Ascending aorta (tissue), 2 donors: ENCODE measurements around the gene SLC12A3. TPM values are rescaled to one million over a fixed set of nuclear protein-coding genes. Genes with fewer than 3 reads are reported as not detected.

ENCODE experiments used
- DNase-seq, 2 donors: peaks; one replicate each; pipeline ENCODE4 v3.0.0-alpha.2; 2019; ENCODE audit warnings: low spot score in 2 of 2
- H3K27ac ChIP-seq, 2 donors: fragments of 200-600 bp; sonication (generic); one replicate each; pipeline ENCODE4 v1.5.1; 2016 to 2017; ENCODE audit warnings: mild to moderate bottlenecking in 1 of 2
- H3K27me3 ChIP-seq: fragments of 200-600 bp; sonication (generic); one replicate; pipeline ENCODE4 v1.5.1; 2017
- H3K36me3 ChIP-seq, 2 donors: fragments of 200-600 bp; sonication (generic); one replicate each; pipeline ENCODE4 v1.5.1; 2016
- H3K4me1 ChIP-seq, 2 donors: fragments of 200-600 bp; sonication (generic); one replicate each; pipeline ENCODE4 v1.5.1; 2016 to 2017; ENCODE audit warnings: mild to moderate bottlenecking in 1 of 2
- H3K4me3 ChIP-seq, 2 donors: fragments of 200-600 bp; sonication (generic); one replicate each; pipeline ENCODE4 v1.5.1; 2016 to 2017; ENCODE audit warnings: mild to moderate bottlenecking in 1 of 2
- H3K9me3 ChIP-seq, 2 donors: fragments of 200-600 bp; sonication (generic); one replicate each; pipeline ENCODE4 v1.5.1; 2016
- CTCF ChIP-seq, 3 experiments: fragments of 200-600 bp in 2 of 3; fragments of 450-650 bp in 1 of 3; sonication (generic) in 2 of 3; IDR thresholded peaks; one replicate each; pipeline ENCODE4 v1.5.1; 2016 to 2019; ENCODE audit warnings: antibody characterized with exemption in 3 of 3, mild to moderate bottlenecking in 1 of 3, moderate library complexity in 1 of 3
- intact Hi-C: fragments of 100-400 bp; cut with DNase I; formaldehyde crosslinking; loops from one replicate; pipeline ENCODE4 v1.15.1; 2023
- total RNA-seq: library from RNA; depleted of rRNA; stranded (reverse); fragments of >200 nt; gene quantifications from one replicate; pipeline ENCODE4 v1.1.0, GENCODE V29; 2016

SLC12A3 gene
- total RNA-seq, 1 donor from 2014 or later: not detected

- intact Hi-C loops: loop anchor here (10.0 kb wide), 4 partner anchors 370 to 1690 kb away; partner anchors contain the start of genes AMFR, CNOT1 and KATNB1
- no peak overlapping the region for H3K27ac ChIP-seq
Observed at GRCh38 chr16:56935201-56935600, 70.2 kb downstream of the SLC12A3 start.

GRCh38 chr16:56936491-56936890, 71.5 kb downstream of the SLC12A3 start:
- intact Hi-C loops: loop anchor here (10.0 kb wide), 4 partner anchors 368 to 1688 kb away; partner anchors contain the start of genes AMFR, CNOT1 and KATNB1
- Histone ChIP-seq H3K36me3 (peaks cover 54 to 68% of the 10 kb centered on the region in 2 donors), H3K4me1 (peaks cover 9 to 12% of the 10 kb centered on the region in 2 donors), H3K27me3 (no peaks in the 10 kb centered on the region), H3K9me3 (no peaks in the 10 kb centered on the region), H3K4me3 (peak overlapping the region in 1 of 2 donors; percentile 19), H3K27ac (no peak overlapping the region)
- no peak for TF ChIP-seq CTCF (IDR thresholded peaks at IDR 0.05)
- no peak for DNase-seq

More at GRCh38 chr16:56935201-56935600, 70.2 kb downstream of the SLC12A3 start:
- no peak for TF ChIP-seq CTCF (IDR thresholded peaks at IDR 0.05)
- Histone ChIP-seq H3K36me3 (peaks cover 43 to 56% of the 10 kb centered on the region in 2 donors), H3K4me3 (peak overlapping the region; percentile 99 to 100), H3K4me1 (peaks cover 12 to 17% of the 10 kb centered on the region in 2 donors), H3K9me3 (no peaks in the 10 kb centered on the region), H3K27me3 (no peaks in the 10 kb centered on the region)
- no peak for DNase-seq

- H3K4me1 ChIP-seq: peaks cover 8 to 11% of the 10 kb centered on the region in 2 donors
- no peak for TF ChIP-seq CTCF (IDR thresholded peaks at IDR 0.05)
Observed at GRCh38 chr16:56936950-56937349, 71.9 kb downstream of the SLC12A3 start.

GRCh38 chr16:56938664-56939513, 73.9 kb downstream of the SLC12A3 start:
- H3K4me1 ChIP-seq: peaks cover 7 to 11% of the 10 kb centered on the region in 2 donors
- no peak for TF ChIP-seq CTCF (IDR thresholded peaks at IDR 0.05)
- H3K4me3 ChIP-seq: no peak overlapping the region
- H3K27me3 ChIP-seq: no peaks in the 10 kb centered on the region
- DNase-seq: no peak
- peaks cover 78 to 92% of the 10 kb centered on the region in 2 donors for H3K36me3 ChIP-seq
- H3K27ac ChIP-seq: no peak overlapping the region
- no peaks in the 10 kb centered on the region for H3K9me3 ChIP-seq
- intact Hi-C loops: loop anchor here (10.0 kb wide), 4 partner anchors 366 to 1686 kb away; partner anchors contain the start of genes AMFR, CNOT1 and KATNB1

More at GRCh38 chr16:56936950-56937349, 71.9 kb downstream of the SLC12A3 start:
- H3K27me3 ChIP-seq: no peaks in the 10 kb centered on the region
- H3K27ac ChIP-seq: no peak overlapping the region
- no peak for DNase-seq
- H3K36me3 ChIP-seq: peaks cover 58 to 72% of the 10 kb centered on the region in 2 donors
- no peaks in the 10 kb centered on the region for H3K9me3 ChIP-seq
- intact Hi-C loops: loop anchor here (10.0 kb wide), 4 partner anchors 368 to 1688 kb away; partner anchors contain the start of genes AMFR, CNOT1 and KATNB1
- H3K4me3 ChIP-seq: no peak overlapping the region

- Histone ChIP-seq H3K9me3 (no peaks in the 10 kb centered on the region), H3K27ac (no peak overlapping the region), H3K27me3 (no peaks in the 10 kb centered on the region), H3K4me1 (peaks cover 2 to 10% of the 10 kb centered on the region in 2 donors), H3K4me3 (no peak overlapping the region), H3K36me3 (peaks cover 87 to 99% of the 10 kb centered on the region in 2 donors)
- no peak for DNase-seq
- no peak for TF ChIP-seq CTCF (IDR thresholded peaks at IDR 0.05)
- intact Hi-C loops: loop anchor here (10.0 kb wide), 4 partner anchors 365 to 1685 kb away; partner anchors contain the start of genes AMFR, CNOT1 and KATNB1
Observed at GRCh38 chr16:56939801-56940200, 74.8 kb downstream of the SLC12A3 start.
